ENCODE data around the gene UPF3A.
"Not testable (repeated sequence)": the region's sequence is repeated elsewhere in the genome, so short reads cannot be mapped to it uniquely, and the experiment has no call there.

The UPF3A gene

GRCh38 chr13:114352763-114353162 lies 71.4 kb downstream of the UPF3A start:
- peak; percentile 37 for TF ChIP-seq CTCF (IDR thresholded peaks at IDR 0.05)
- H3K27me3 Mint-ChIP-seq (ENCODE audit: low read depth, poor library complexity) = peaks cover 23% of the 10 kb centered on the region
- H3K4me3 Mint-ChIP-seq; H3K4me1 Mint-ChIP-seq; H3K9me3 Mint-ChIP-seq; H3K27ac Mint-ChIP-seq; H3K36me3 Mint-ChIP-seq (ENCODE audit: low read depth): not testable (repeated sequence)
- peak; percentile 35 for DNase-seq

GRCh38 chr13:114353382-114353781 lies 72.0 kb downstream of the UPF3A start:
- not testable (repeated sequence) for H3K36me3 Mint-ChIP-seq (ENCODE audit: low read depth); H3K27ac Mint-ChIP-seq; H3K4me3 Mint-ChIP-seq; H3K9me3 Mint-ChIP-seq; H3K4me1 Mint-ChIP-seq; DNase-seq
- peaks cover 20% of the 10 kb centered on the region for H3K27me3 Mint-ChIP-seq (ENCODE audit: low read depth, poor library complexity)

Data from nephron progenitor cell (in vitro differentiated cells).